ENCODE measurements around the gene LMO1. TPM values are rescaled to one million over a fixed set of nuclear protein-coding genes. Genes with fewer than 3 reads are reported as not detected.

The LMO1 gene
- total and polyA plus RNA-seq, 3 donors from 2014 or later = 1.3 to 1.5 TPM; not detected in 1

GRCh38 chr11:8224711-8225110, 39.0 kb downstream of the LMO1 start:
- Histone ChIP-seq H3K36me3 (ENCODE audit: low read depth, missing control alignments) (no peaks in the 10 kb centered on the region), H3K4me1 (no peaks in the 10 kb centered on the region), H3K27ac (no peak overlapping the region), H3K9me3 (no peaks in the 10 kb centered on the region), H3K27me3 (no peaks in the 10 kb centered on the region), H3K4me3 (no peak overlapping the region)
- intact Hi-C loops (cut with DNase I; ENCODE audit: low total_unique reads) = no loop called here
- no peak for DNase-seq
- TF ChIP-seq POLR2A (IDR thresholded peaks at IDR 0.05) (no peak), CTCF (IDR thresholded peaks at IDR 0.05) (no peak)
- 29 to 36% methylated on average over 2 of the region's 2 CpGs for WGBS, 2 donors

GRCh38 chr11:8224161-8224591, 39.5 kb downstream of the LMO1 start:
- TF ChIP-seq POLR2A (IDR thresholded peaks at IDR 0.05) = no peak
- no peak for TF ChIP-seq CTCF (IDR thresholded peaks at IDR 0.05)
- H3K27me3 ChIP-seq = no peaks in the 10 kb centered on the region
- DNase-seq = no peak
- intact Hi-C loops (cut with DNase I; ENCODE audit: low total_unique reads) = no loop called here
- no peaks in the 10 kb centered on the region for H3K9me3 ChIP-seq
- H3K36me3 ChIP-seq (ENCODE audit: low read depth, missing control alignments) = no peaks in the 10 kb centered on the region
- H3K4me1 ChIP-seq = no peaks in the 10 kb centered on the region
- H3K27ac ChIP-seq = no peak overlapping the region
- H3K4me3 ChIP-seq = no peak overlapping the region
- WGBS, 2 donors = 85 to 92% methylated on average over 7 to 13 of the region's 13 CpGs

GRCh38 chr11:8223513-8223900, 40.2 kb downstream of the LMO1 start:
- H3K36me3 ChIP-seq (ENCODE audit: low read depth, missing control alignments) = no peaks in the 10 kb centered on the region
- no peaks in the 10 kb centered on the region for H3K27me3 ChIP-seq
- TF ChIP-seq CTCF (IDR thresholded peaks at IDR 0.05) = no peak
- TF ChIP-seq POLR2A (IDR thresholded peaks at IDR 0.05) = no peak
- intact Hi-C loops (cut with DNase I; ENCODE audit: low total_unique reads) = no loop called here
- H3K4me3 ChIP-seq = no peak overlapping the region
- H3K4me1 ChIP-seq = no peaks in the 10 kb centered on the region
- H3K9me3 ChIP-seq = no peaks in the 10 kb centered on the region
- WGBS, 2 donors = 80% methylated on average over 6 of the region's 6 CpGs
- no peak for DNase-seq
- no peak overlapping the region for H3K27ac ChIP-seq

- H3K27ac ChIP-seq = no peak overlapping the region
- H3K9me3 ChIP-seq = no peaks in the 10 kb centered on the region
- intact Hi-C loops (cut with DNase I; ENCODE audit: low total_unique reads) = no loop called here
- no peaks in the 10 kb centered on the region for H3K36me3 ChIP-seq (ENCODE audit: low read depth, missing control alignments)
- WGBS, 2 donors = 75 to 84% methylated on average over 5 to 6 of the region's 6 CpGs
- TF ChIP-seq CTCF (IDR thresholded peaks at IDR 0.05) = no peak
- TF ChIP-seq POLR2A (IDR thresholded peaks at IDR 0.05) = no peak
- no peak overlapping the region for H3K4me3 ChIP-seq
- no peak for DNase-seq
- H3K27me3 ChIP-seq = no peaks in the 10 kb centered on the region
- no peaks in the 10 kb centered on the region for H3K4me1 ChIP-seq
Measured at GRCh38 chr11:8222820-8223512, 40.7 kb downstream of the LMO1 start.

- TF ChIP-seq CTCF (IDR thresholded peaks at IDR 0.05) (no peak), POLR2A (IDR thresholded peaks at IDR 0.05) (no peak)
- 83 to 87% methylated on average over 6 to 8 of the region's 8 CpGs for WGBS, 2 donors
- Histone ChIP-seq H3K4me3 (no peak overlapping the region), H3K9me3 (no peaks in the 10 kb centered on the region), H3K27ac (no peak overlapping the region), H3K27me3 (no peaks in the 10 kb centered on the region), H3K36me3 (ENCODE audit: low read depth, missing control alignments) (no peaks in the 10 kb centered on the region), H3K4me1 (no peaks in the 10 kb centered on the region)
- intact Hi-C loops (cut with DNase I; ENCODE audit: low total_unique reads) = no loop called here
- no peak for DNase-seq
Measured at GRCh38 chr11:8221917-8222495, 41.7 kb downstream of the LMO1 start.

Data from testis (tissue), 3 donors.